ENCODE results near the gene CNGA3. TPM values are rescaled to one million over a fixed set of nuclear protein-coding genes. Genes with fewer than 3 reads are reported as not detected.

CNGA3 gene
- polyA plus RNA-seq, 2 of the 4 experiments (the other 2 are of a cell fraction): not detected

- DNase-seq (ENCODE audit: low read depth in 1 of 2, low spot score in 1 of 2) (no peak), FAIRE-seq (no peak), ATAC-seq (no peak)
- Histone ChIP-seq H3K4me1 (no peaks in the 10 kb centered on the region), H3K4me2 (no peak overlapping the region), H3K27ac (no peak overlapping the region), H3K4me3 (no peak overlapping the region), H3K9me3 (peaks cover 12% of the 10 kb centered on the region)
- TF ChIP-seq RARB (CRISPR knock-in tag; IDR thresholded peaks at IDR 0.05) (no peak), E2F6 (IDR thresholded peaks at IDR 0.05; ENCODE audit: borderline replicate concordance, low read depth) (no peak), GATA3 (IDR thresholded peaks at IDR 0.05; ENCODE audit: borderline replicate concordance) (no peak), HOXB13 (CRISPR knock-in tag; IDR thresholded peaks at IDR 0.05; ENCODE audit: low read depth) (no peak), CTCF (IDR thresholded peaks at IDR 0.05) (no peak), NFE2L2 (conservative IDR thresholded peaks at IDR 0.05; ENCODE audit: low read length) (no peak), MAZ (IDR thresholded peaks at IDR 0.05; ENCODE audit: borderline replicate concordance, low read depth, low read length) (no peak), EP300 (IDR thresholded peaks at IDR 0.05) (no peak)
- WGBS (ENCODE audit: missing lambda C conversion rate): 41% methylated on average over 5 of the region's 5 CpGs
- CTCF ChIA-PET: interaction anchor here (1.0 to 1.3 kb wide), 2 partner anchors 12 to 13 kb away, joined by 3 to 4 read pairs; no protein-coding TSS in a partner anchor
- POLR2A ChIA-PET: no interaction called here
These were observed 26.3 kb downstream of the CNGA3 start for GRCh38 chr2:98372579-98372978.

GRCh38 chr2:98374286-98374685, 28.0 kb downstream of the CNGA3 start:
- FAIRE-seq: no peak
- Histone ChIP-seq H3K4me3 (no peak overlapping the region), H3K4me1 (no peaks in the 10 kb centered on the region), H3K4me2 (no peak overlapping the region), H3K27ac (no peak overlapping the region), H3K9me3 (no peaks in the 10 kb centered on the region)
- POLR2A ChIA-PET: no interaction called here
- DNase-seq (ENCODE audit: low read depth in 1 of 2, low spot score in 1 of 2): no peak
- WGBS (ENCODE audit: missing lambda C conversion rate): 40% methylated on average over 5 of the region's 5 CpGs
- CTCF ChIA-PET: interaction anchor here (0.9 to 2.0 kb wide), 2 partner anchors 11 to 568 kb away, joined by 3 to 9 read pairs; no protein-coding TSS in a partner anchor
- TF ChIP-seq MYC (IDR thresholded peaks at IDR 0.05; ENCODE audit: borderline replicate concordance, low read length) (no peak), EP300 (IDR thresholded peaks at IDR 0.05) (no peak), RARB (CRISPR knock-in tag; IDR thresholded peaks at IDR 0.05) (no peak), HEYL (CRISPR knock-in tag; IDR thresholded peaks at IDR 0.05) (no peak), ATOH8 (CRISPR knock-in tag; IDR thresholded peaks at IDR 0.05; ENCODE audit: low read depth) (no peak), TP53 (CRISPR knock-in tag; IDR thresholded peaks at IDR 0.05) (no peak), NPAS2 (CRISPR knock-in tag; IDR thresholded peaks at IDR 0.05; ENCODE audit: borderline replicate concordance) (no peak), MAFK (IDR thresholded peaks at IDR 0.05; ENCODE audit: partially characterized antibody) (no peak), PHF8 (IDR thresholded peaks at IDR 0.05; ENCODE audit: borderline replicate concordance, low read depth) (no peak), SMC3 (IDR thresholded peaks at IDR 0.05) (no peak), FOSL2 (IDR thresholded peaks at IDR 0.05) (no peak), FOSL2 (CRISPR knock-in tag; IDR thresholded peaks at IDR 0.05) (no peak)
- no peak for ATAC-seq

GRCh38 chr2:98374958-98375570, 28.8 kb downstream of the CNGA3 start:
- H3K4me3 ChIP-seq: no peak overlapping the region
- WGBS (ENCODE audit: missing lambda C conversion rate): 77% methylated on average over 9 of the region's 11 CpGs
- POLR2A ChIA-PET: no interaction called here
- ATAC-seq (no peak), FAIRE-seq (no peak), DNase-seq (ENCODE audit: low read depth in 1 of 2, low spot score in 1 of 2) (no peak)
- no peak overlapping the region for H3K27ac ChIP-seq
- no peaks in the 10 kb centered on the region for H3K4me1 ChIP-seq
- H3K9me3 ChIP-seq: no peaks in the 10 kb centered on the region
- CTCF ChIA-PET: interaction anchor here (0.9 to 2.0 kb wide), 3 partner anchors 10 to 675 kb away, joined by 3 to 9 read pairs (median 5); no protein-coding TSS in a partner anchor
- H3K4me2 ChIP-seq: no peak overlapping the region
- TF ChIP-seq USF2 (IDR thresholded peaks at IDR 0.05): no peak
- no peak for TF ChIP-seq CTCF (IDR thresholded peaks at IDR 0.05)
- TF ChIP-seq SMC3 (IDR thresholded peaks at IDR 0.05): no peak
- no peak for TF ChIP-seq KDM1A (IDR thresholded peaks at IDR 0.05; ENCODE audit: low read depth)
- no peak for TF ChIP-seq RCOR1 (IDR thresholded peaks at IDR 0.05; ENCODE audit: low read depth, low read length)
- no peak for TF ChIP-seq HOXA7 (CRISPR knock-in tag; IDR thresholded peaks at IDR 0.05)
- no peak for TF ChIP-seq BCL3 (IDR thresholded peaks at IDR 0.05)
- no peak for TF ChIP-seq PBX3 (IDR thresholded peaks at IDR 0.05)
- TF ChIP-seq TFCP2L1 (CRISPR knock-in tag; IDR thresholded peaks at IDR 0.05): no peak
- no peak for TF ChIP-seq HOXB13 (CRISPR knock-in tag; IDR thresholded peaks at IDR 0.05; ENCODE audit: low read depth)
